Endothelial cell of umbilical vein (primary cell): ENCODE measurements around the gene UPP1. TPM values are rescaled to one million over a fixed set of nuclear protein-coding genes. Genes with fewer than 3 reads are reported as not detected.

Source experiments
- BruUV-seq: library from RNA; stranded (reverse); fragments of 400-500 nt; replicated peaks from 2 replicates; lab custom pipeline; 2021; lab: Mats Ljungman, UMichigan
- CTCF ChIA-PET: fragments of 300-600, 350-600 bp; sonication (Branson Sonifier 250); formaldehyde crosslinking; loops from one replicate; lab custom pipeline; 2021; ENCODE audit warnings: antibody characterized with exemption, inconsistent platforms; lab: Charles Lee
- POLR2A ChIA-PET: fragments of 300-600, 350-600 bp; sonication (Branson Sonifier 250); formaldehyde crosslinking; loops from one replicate; lab custom pipeline; 2021; ENCODE audit warnings: antibody characterized with exemption, inconsistent platforms; lab: Charles Lee
- DNase-seq: peaks from one replicate; pipeline ENCODE4 v3.0.0-alpha.2; 2011; ENCODE audit warnings: low read depth, low spot score
- FAIRE-seq: peaks from 2 replicates; lab custom pipeline; 2011; peaks lifted over from hg19 to GRCh38; lab: Jason Lieb, UNC
- H2AFZ ChIP-seq: 2 replicates; pipeline ENCODE4 v1.6.0; 2012; ENCODE audit warnings: low read depth, low read length, control low read depth, inconsistent platforms
- H3K27ac ChIP-seq: 2 replicates; pipeline ENCODE4 v1.5.1; 2011; ENCODE audit warnings: low read depth, mild to moderate bottlenecking, control low read depth, low read length, moderate library complexity; ENCODE audit not compliant: insufficient read depth
- H3K27me3 ChIP-seq, 2 experiments: 2 replicates each; pipeline versions ENCODE4 v1.6.0 to v1.6.1; 2011; ENCODE audit warnings: low read length in 2 of 2, mixed read lengths in 1 of 2; ENCODE audit not compliant: control insufficient read depth in 2 of 2, insufficient read depth in 2 of 2
- H3K36me3 ChIP-seq, 2 experiments: 2 replicates in 1 of 2; 3 replicates in 1 of 2; pipeline ENCODE4 v1.5.1; 2011; ENCODE audit warnings: low read length in 2 of 2, mild to moderate bottlenecking in 1 of 2, moderate library complexity in 1 of 2; ENCODE audit not compliant: control insufficient read depth in 2 of 2, insufficient read depth in 2 of 2; ENCODE audit errors: extremely low read depth in 1 of 2
- H3K4me1 ChIP-seq: 3 replicates; pipeline ENCODE4 v1.5.1; 2011; ENCODE audit warnings: mild to moderate bottlenecking, low read length; ENCODE audit not compliant: control insufficient read depth, insufficient read depth; ENCODE audit errors: extremely low read depth
- H3K4me2 ChIP-seq: 2 replicates; pipeline ENCODE4 v1.6.1; 2011; ENCODE audit warnings: low read length, control low read depth, mixed read lengths; ENCODE audit not compliant: insufficient read depth
- H3K4me3 ChIP-seq, 3 experiments: fragments of 200-600 bp in 1 of 3; sonication (generic), shearing (Covaris generic) in 1 of 3; replicated peaks in 1 of 3; 2 replicates each; pipeline ENCODE4 v1.5.1; 2011 to 2016; ENCODE audit warnings: control low read depth in 3 of 3, low read length in 3 of 3, mild to moderate bottlenecking in 2 of 3, inconsistent platforms in 1 of 3, low read depth in 1 of 3, moderate library complexity in 1 of 3; ENCODE audit not compliant: insufficient read depth in 1 of 3
- H3K79me2 ChIP-seq: 2 replicates; pipeline ENCODE4 v1.6.0; 2012; ENCODE audit warnings: low read length, inconsistent platforms; ENCODE audit not compliant: control insufficient read depth, insufficient read depth
- H3K9ac ChIP-seq: replicated peaks from 2 replicates; pipeline ENCODE3; 2011; ENCODE audit warnings: low read length, control low read depth; ENCODE audit not compliant: insufficient read depth; ENCODE audit errors: extremely low read depth
- H3K9me1 ChIP-seq: replicated peaks from 3 replicates; pipeline ENCODE4 v1.6.0; 2011; ENCODE audit warnings: mild to moderate bottlenecking, low read length; ENCODE audit not compliant: control insufficient read depth, insufficient read depth; ENCODE audit errors: extremely low read depth
- H3K9me3 ChIP-seq: replicated peaks from 2 replicates; pipeline ENCODE4 v1.5.1; 2012; ENCODE audit warnings: low read length, inconsistent platforms; ENCODE audit not compliant: control insufficient read depth, insufficient read depth
- H4K20me1 ChIP-seq: replicated peaks from 2 replicates; pipeline ENCODE3; 2011; ENCODE audit warnings: mild to moderate bottlenecking, low read length; ENCODE audit not compliant: control insufficient read depth, insufficient read depth; ENCODE audit errors: extremely low read depth
- EZH2 ChIP-seq: IDR thresholded peaks from 2 replicates; pipeline ENCODE4 v1.6.1; 2012; ENCODE audit warnings: borderline replicate concordance, low read depth, mild to moderate bottlenecking, moderate library complexity, low read length, inconsistent platforms; ENCODE audit not compliant: severe bottlenecking
- FOS ChIP-seq: IDR thresholded peaks from 2 replicates; pipeline ENCODE4 v1.6.1; 2011; ENCODE audit warnings: mild to moderate bottlenecking, low read length, moderate library complexity, borderline replicate concordance; ENCODE audit not compliant: insufficient read depth
- GATA2 ChIP-seq: IDR thresholded peaks from 2 replicates; pipeline ENCODE4 v1.7.0; 2011; ENCODE audit warnings: low read depth, mild to moderate bottlenecking, moderate library complexity, mixed read lengths, low read length; ENCODE audit not compliant: insufficient read length, insufficient read depth
- JUN ChIP-seq: IDR thresholded peaks from 2 replicates; pipeline ENCODE4 v1.6.1; 2011; ENCODE audit warnings: borderline replicate concordance, low read depth; ENCODE audit not compliant: insufficient read length, insufficient read depth
- MYC ChIP-seq: IDR thresholded peaks from one replicate; pipeline ENCODE4 v1.6.1; 2011; ENCODE audit warnings: mild to moderate bottlenecking, low read depth, low read length
- dilution Hi-C: fragments of 300-500 bp; cut with MboI; formaldehyde crosslinking; loops from one replicate; pipeline ENCODE4 v1.15.0; 2019; ENCODE audit warnings: low sequenced_read_pairs; ENCODE audit not compliant: extremely low pct_ligation_motif_present
- intact Hi-C: fragments of 100-400 bp; cut with micrococcal nuclease; formaldehyde crosslinking; loops from one replicate; pipeline ENCODE4 v1.10.0; 2022
- polyA plus RNA-seq, 4 experiments: library from polyadenylated mRNA; depleted of rRNA in 3 of 4; stranded (reverse) in 3 of 4; unstranded in 1 of 4; fragments of >200 nt; gene quantifications; 2 replicates each; pipeline versions ENCODE4 v1.2.1 to v1.2.3, GENCODE V29; 2011 to 2012; ENCODE audit warnings: missing spikeins in 1 of 4
- total RNA-seq: library from RNA; stranded (reverse); gene quantifications from 2 replicates; pipeline ENCODE4 v1.2.3, GENCODE V29; 2021
- TF ChIP-seq, protein P1 (sequence below): IDR thresholded peaks from 2 replicates; pipeline ENCODE4 v1.6.1; 2011; ENCODE audit not compliant: insufficient read depth, insufficient read length
- TF ChIP-seq, protein P2 (sequence below), 2 donors: IDR thresholded peaks; 1 replicate in 1 of 2; 2 replicates in 1 of 2; pipeline ENCODE4 v1.5.1; 2011; ENCODE audit warnings: low read length in 2 of 2, mild to moderate bottlenecking in 2 of 2, moderate library complexity in 2 of 2, control low read depth in 1 of 2, inconsistent platforms in 1 of 2, low read depth in 1 of 2; ENCODE audit not compliant: insufficient read depth in 1 of 2; ENCODE audit errors: extremely low read depth in 1 of 2

UPP1 gene
- total and polyA plus RNA-seq, 2 donors (not counting 3 experiments of a cell fraction or from before 2014, with no cell fraction given), result 60.7 to 66.0 TPM

DNA sequence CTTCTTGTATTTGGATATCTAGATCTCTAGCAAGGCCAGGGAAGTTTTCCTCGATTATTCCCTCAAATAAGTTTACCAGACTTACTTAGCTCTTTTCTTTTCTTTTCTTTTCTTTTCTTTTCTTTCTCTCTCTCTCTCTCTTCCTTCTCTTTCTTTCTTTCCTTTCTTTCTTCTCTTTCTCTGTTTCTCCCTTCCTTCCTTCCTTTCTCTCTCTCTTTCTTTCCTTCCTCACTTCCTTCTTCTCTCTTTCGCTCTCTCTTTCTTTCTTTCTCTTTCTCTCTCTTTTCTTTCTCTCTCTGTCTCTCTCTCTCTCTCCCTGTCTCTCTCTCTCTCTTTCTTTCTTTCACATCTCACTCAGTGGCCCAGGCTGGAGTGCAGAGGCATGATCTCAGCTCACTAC, 37.0 kb downstream of the UPP1 start:
- Histone ChIP-seq H3K36me3 (no peaks in the 10 kb centered on the region), H3K27me3 (peaks cover 3 to 12% of the 10 kb centered on the region in 2 experiments), H3K9me1 (no peaks in the 10 kb centered on the region), H3K4me1 (no peaks in the 10 kb centered on the region), H4K20me1 (no peaks in the 10 kb centered on the region), H3K79me2 (no peaks in the 10 kb centered on the region), H3K9me3 (no peaks in the 10 kb centered on the region), H3K27ac (no peak overlapping the region), H3K9ac (no peak overlapping the region), H3K4me2 (no peak overlapping the region), H3K4me3 (no peak overlapping the region), H2AFZ (no peak overlapping the region)
- ChIA-PET CTCF (interaction anchor here (2.5 kb wide), 1 partner anchor 16 kb away, joined by 8 read pairs; no protein-coding TSS in a partner anchor), POLR2A (no interaction called here)
- dilution Hi-C loops (no loop called here), intact Hi-C loops (no loop called here)
- TF ChIP-seq FOS (no peak), EZH2 (no peak), GATA2 (no peak), JUN (no peak), MYC (no peak)
- TF ChIP-seq, protein P1, sequence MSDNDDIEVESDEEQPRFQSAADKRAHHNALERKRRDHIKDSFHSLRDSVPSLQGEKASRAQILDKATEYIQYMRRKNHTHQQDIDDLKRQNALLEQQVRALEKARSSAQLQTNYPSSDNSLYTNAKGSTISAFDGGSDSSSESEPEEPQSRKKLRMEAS, result no peak
- TF ChIP-seq, protein P2, sequence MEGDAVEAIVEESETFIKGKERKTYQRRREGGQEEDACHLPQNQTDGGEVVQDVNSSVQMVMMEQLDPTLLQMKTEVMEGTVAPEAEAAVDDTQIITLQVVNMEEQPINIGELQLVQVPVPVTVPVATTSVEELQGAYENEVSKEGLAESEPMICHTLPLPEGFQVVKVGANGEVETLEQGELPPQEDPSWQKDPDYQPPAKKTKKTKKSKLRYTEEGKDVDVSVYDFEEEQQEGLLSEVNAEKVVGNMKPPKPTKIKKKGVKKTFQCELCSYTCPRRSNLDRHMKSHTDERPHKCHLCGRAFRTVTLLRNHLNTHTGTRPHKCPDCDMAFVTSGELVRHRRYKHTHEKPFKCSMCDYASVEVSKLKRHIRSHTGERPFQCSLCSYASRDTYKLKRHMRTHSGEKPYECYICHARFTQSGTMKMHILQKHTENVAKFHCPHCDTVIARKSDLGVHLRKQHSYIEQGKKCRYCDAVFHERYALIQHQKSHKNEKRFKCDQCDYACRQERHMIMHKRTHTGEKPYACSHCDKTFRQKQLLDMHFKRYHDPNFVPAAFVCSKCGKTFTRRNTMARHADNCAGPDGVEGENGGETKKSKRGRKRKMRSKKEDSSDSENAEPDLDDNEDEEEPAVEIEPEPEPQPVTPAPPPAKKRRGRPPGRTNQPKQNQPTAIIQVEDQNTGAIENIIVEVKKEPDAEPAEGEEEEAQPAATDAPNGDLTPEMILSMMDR (IDR thresholded peaks at IDR 0.05; ENCODE audit: extremely low read depth in 1 of 2, insufficient read depth in 1 of 2, low read depth in 1 of 2, low read length in 2 of 2), result no peak
- FAIRE-seq, result no peak
- BruUV-seq, result no TSS peak
- no peak for DNase-seq
